NCI-H1417 treated with DMSO at 0.1 percent for 48 hours (cell line): ENCODE results near the gene PMAIP1.
"Not testable (repeated sequence)": the region's sequence is repeated elsewhere in the genome, so short reads cannot be mapped to it uniquely, and the experiment has no call there.

Source experiments
- DNase-seq: peaks from one replicate; lab custom pipeline; 2025; lab: John Stamatoyannopoulos, UW

PMAIP1 gene

GRCh38 chr18:59885579-59886163 lies 14.1 kb upstream of the PMAIP1 start:
- no peak for DNase-seq

DNA sequence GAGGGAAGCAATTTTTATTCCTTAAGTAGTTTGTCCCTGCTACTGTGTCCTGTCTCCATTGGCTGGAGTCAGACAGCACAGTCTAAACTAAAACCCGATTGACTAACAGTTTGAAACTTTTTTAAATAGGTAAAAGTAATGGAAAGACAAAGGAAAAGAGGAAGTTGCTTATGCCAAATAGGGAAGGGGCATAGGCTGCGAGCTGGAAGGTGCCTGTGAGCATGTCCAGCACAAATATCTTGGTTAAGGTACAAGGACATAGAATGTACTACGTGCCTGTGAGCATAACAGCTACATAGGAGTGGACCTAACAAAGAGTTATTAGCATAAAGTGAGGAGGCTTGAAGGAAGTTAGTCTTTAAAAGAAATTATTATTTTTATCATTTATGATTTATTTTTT lies 13.4 kb upstream of the PMAIP1 start:
- DNase-seq: not testable (repeated sequence)

DNA sequence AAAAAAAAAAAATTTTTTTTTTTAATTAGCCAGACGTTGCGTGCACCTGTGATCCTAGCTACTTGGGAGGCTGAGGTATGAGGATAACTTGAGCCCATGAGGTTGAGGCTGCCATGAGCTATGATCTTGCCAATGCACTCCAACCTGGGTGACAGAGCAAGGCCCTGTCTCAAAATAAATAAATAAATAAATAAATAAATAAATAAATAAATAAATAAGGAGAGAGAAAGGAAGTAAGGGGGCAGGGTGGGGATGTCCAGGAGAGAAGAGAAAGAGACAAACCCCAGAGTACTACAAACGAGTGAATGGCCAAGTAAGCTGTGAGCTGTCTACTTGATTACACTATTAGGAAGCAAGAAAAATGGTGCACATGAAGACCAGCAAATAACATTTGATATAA lies 7.7 kb upstream of the PMAIP1 start:
- no peak for DNase-seq

DNA sequence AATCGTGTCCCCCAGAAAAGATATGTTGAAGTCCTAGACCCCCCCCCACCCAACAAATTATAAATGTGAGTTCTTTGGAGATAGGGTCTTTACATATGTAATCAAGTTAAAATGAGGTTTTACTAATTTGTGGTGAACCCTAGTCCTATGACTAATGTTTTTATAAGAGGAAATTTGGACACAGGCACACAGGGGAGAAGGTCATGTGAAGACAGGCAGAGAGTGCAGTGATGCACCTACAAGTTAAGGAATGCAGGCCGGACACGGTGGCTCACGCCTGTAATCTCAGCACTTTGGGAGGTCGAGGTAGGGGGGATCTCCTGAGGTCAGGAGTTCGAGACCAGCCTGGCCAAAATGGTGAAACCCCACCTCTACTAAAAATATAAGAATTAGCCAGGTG lies 5.8 kb upstream of the PMAIP1 start:
- DNase-seq: no peak

DNA sequence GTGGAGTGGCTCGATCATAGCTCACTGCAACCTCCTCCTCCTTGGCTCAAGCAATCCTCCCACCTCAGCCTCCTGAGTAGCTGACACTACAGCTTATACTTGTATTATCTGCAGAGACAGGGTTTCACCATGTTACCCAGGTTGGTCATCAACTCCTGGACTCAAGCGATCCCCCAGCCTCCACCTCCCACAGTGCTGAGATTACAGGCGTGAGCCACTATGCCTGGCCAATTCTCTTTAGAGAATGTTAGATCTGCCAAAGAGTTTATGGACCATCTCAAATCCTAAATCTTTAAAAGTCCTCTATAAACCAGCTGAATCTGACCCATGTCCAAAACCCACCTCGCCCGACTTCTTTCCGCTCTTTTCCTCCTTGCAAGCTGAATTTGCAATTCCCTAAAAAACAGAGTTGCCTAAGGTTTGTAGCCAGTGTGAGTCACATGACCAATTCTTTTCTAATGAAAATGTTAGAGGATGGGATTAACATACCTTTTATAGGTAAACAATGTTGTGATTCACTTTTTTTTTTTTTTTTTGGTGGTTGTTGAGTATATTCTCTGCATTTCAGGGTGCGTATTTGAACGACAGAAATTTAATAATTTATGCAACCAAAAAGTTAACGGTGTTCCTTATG lies 2.4 kb upstream of the PMAIP1 start:
- DNase-seq: no peak

GRCh38 chr18:59898093-59898492 lies 1.7 kb upstream of the PMAIP1 start:
- no peak for DNase-seq

GRCh38 chr18:59898609-59899297 lies 1.0 kb upstream of the PMAIP1 start:
- no peak for DNase-seq

DNA sequence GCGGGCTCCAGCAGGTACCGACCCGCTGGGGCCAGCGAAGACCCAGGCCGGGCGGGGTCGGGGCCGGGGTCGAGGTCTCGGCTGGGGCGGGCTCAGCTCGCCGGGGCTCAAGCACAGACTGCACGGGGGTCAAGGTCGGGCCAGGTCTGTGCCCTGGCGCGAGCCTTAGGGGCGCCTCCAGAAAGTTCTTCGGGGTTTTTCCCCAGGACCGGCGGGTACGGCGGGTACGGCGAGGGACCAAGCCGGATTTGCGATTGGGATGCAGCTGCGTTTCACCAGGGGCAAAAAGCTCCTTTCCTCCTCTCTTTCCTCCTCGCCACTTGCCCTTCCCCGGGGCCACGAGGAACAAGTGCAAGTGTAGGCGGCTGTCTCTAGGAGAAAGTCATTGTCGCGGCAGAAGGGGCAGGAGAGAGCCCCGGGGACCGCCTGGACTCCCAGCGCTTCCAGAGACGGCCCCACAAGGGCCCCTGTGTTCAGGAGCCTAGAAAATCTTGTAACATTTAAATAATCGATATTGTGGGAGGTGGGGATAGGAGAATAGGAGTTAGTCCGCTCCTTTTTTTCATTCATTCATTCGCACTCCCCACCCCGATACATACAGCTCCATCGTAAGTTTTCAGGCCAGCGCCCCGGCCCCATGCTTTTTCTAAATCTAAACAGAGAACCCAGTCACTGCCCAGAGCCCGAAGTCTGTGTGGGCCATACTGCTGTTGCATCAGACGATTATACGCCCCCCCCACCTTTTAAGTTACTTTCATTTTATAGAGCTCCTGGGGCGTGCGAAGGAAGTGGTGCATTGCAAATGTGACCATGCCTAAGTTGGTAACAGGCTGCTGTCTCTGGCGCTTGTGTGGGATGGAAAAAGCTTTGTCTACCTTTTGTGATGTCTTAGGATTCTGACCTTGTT lies 679 bp downstream of the PMAIP1 start:
- peak; percentile 69 for DNase-seq

- no peak for DNase-seq
Observed at GRCh38 chr18:59902131-59902992, 2.6 kb downstream of the PMAIP1 start.

DNA sequence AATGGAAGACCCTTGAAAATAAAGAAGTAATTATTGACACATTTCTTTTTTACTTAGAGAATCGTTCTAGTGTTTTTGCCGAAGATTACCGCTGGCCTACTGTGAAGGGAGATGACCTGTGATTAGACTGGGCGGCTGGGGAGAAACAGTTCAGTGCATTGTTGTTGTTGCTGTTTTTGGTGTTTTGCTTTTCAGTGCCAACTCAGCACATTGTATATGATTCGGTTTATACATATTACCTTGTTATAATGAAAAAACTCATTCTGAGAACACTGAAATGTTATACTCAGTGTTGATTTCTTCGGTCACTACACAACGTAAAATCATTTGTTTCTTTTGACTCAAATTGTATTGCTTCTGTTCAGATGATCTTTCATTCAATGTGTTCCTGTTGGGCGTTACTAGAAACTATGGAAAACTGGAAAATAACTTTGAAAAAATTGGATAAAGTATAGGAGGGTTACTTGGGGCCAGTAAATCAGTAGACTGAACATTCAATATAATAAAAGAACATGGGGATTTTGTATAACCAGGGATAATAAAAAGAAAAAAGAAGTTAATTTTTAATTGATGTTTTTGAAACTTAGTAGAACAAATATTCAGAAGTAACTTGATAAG lies 3.3 kb downstream of the PMAIP1 start:
- no peak for DNase-seq

DNA sequence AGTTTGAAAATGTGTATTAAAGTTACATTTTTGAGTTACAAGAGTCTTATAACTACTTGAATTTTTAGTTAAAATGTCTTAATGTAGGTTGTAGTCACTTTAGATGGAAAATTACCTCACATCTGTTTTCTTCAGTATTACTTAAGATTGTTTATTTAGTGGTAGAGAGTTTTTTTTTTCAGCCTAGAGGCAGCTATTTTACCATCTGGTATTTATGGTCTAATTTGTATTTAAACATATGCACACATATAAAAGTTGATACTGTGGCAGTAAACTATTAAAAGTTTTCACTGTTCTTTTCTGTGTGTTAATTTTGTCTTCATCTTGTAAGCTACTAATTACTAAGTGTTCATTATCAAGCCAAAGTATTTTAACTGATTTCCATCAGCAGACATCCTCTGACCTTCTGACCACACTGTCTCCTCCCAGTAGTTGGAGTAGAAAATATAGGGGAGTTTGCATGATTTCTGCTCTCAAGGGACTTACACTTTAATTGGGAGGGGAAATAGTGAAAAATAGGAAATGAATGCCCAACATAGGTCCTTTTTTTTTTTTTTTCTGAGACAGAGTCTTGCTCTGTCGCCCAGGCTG lies 4.3 kb downstream of the PMAIP1 start:
- no peak for DNase-seq

DNA sequence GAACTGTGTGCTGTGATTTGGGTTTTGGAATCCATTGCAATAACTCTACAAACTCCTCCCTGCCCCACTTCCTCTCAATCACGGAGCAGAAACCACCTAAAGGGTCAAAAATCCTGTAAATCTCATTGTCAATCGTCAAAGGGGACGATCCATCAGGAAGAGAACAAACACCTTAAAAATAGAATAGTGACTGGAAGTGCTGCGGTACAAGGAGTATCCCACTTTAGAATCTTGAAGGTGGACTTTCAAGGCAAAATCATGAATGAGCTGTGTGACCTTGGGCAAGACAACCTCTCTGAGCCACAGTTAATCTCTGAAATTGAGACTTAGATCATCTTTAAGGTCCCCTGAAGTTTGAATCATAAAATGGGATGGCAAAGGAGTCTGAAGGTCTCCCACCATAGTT lies 5.9 kb downstream of the PMAIP1 start:
- DNase-seq: no peak

DNA sequence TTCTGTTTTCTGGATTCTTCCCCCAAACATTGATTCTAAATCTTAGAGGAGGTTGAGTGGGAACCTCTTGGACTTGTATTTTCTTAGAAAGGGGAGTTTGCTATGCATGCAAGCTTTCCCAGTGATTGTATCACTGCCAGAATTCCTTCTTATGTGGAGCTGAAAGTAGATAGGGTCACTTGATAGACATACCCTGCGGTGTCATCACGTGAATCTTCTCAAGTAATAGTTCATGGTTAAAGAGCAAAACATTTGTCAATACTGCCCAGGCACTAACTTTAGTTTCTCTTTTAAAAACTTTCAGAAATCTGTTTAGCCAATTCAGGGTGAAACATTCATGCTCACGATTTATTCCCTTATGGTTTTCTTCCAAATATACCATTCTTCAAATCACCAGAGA lies 6.4 kb downstream of the PMAIP1 start:
- no peak for DNase-seq

DNA sequence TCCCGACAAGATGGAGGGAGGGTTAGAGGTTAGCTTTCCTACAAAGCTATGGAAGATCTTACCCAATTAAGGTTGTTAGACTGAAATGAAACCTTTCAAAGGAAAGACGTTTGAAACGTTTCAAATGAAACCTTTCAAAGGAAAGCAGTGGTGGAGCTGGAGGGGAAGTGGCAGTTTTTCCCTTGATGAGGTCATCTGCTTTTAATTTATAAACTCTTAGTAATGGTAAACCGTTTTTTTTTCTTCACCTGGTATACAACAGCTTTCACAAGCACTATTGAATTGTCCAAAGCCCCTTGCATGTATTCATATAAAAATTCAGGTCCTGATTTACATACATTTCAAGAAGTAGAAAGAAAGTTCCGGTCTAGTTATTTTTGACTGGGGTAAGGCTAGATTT lies 7.4 kb downstream of the PMAIP1 start:
- no peak for DNase-seq

- no peak for DNase-seq
Observed at GRCh38 chr18:59907660-59908059, 7.9 kb downstream of the PMAIP1 start.

DNA sequence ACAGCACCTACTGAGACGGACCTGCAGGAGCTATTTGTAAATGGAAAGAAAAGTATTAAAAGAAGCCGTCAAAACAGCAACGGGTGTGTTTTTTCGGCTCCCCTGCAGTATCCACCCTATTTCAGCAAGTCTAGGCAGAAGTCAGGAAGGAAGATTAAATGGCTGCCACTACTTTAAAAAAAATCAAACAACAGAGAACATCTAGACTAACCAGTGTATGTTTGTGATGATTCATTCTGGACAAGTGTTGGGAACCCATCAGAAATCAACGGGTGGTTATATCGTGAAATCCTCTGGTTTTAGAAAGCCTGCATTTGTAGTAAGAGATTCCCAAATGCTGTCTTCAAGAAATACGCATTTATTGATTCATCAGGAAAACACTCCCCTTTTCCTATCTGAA lies 9.0 kb downstream of the PMAIP1 start:
- no peak for DNase-seq

DNA sequence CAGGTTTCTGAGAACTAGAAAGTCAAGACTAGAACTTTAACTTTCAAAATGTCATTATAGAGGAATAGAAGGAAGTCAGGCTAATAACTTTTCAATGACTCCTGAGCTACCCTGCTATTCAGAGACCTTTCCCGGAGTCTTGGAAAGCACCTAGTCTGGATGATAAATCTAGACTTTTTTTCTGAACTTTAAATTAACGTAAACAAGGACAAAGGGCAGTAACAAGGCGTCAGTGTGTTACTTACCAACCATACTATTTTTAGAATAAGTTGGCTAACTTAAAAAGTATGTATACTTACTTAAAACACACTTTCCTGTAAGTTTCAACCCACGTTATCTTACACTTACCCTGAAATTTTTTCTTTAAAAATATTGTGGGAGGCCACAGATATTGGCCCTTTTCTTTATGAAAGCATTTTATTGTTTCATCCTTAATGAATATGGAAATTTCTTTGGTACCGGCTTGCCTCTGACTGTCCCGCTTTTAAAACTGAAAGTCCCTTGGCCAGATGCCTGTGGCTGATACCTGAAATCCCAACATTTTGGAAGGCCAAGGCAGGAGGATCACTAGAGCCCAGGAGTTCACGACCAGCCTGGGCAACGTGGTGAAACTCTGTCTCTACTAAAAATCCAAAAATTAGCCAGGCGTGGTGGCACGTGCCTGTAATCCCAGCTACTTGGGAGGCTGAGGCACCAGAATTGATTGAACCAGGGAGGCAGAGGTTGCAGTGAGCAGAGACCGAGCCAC lies 9.7 kb downstream of the PMAIP1 start:
- DNase-seq: no peak

- no peak for DNase-seq
Observed at GRCh38 chr18:59910967-59911366, 11.2 kb downstream of the PMAIP1 start.

GRCh38 chr18:59911600-59911999 lies 11.8 kb downstream of the PMAIP1 start:
- DNase-seq: no peak

DNA sequence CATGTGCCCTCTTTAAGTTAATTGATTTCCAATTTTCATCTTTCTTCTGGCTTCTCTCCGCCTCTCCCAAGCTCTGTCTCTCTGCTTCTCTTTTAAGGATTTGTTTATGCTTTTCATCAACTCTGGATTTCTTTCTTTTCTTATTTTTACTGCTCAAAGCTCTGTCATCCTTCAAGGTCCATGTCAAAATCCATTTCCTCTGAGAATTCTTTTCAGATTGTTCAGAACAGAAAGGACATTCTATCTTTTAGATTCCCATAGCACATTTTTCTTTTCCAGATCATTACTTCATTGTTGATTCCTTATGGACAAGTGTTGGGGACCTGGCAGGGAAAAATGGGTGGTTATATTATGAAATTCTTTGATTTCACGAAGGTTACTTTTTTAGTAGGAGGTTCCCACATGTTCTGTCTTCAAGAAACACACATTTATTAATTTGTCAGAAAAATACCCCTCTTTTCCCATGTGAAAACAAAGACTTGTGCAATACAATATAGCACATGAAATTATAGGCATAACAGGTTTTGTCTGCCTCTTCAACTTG lies 12.3 kb downstream of the PMAIP1 start:
- DNase-seq: no peak
